Endothelial cell of umbilical vein (primary cell): Measurements from ENCODE around the gene ACOT13. TPM values are rescaled to one million over a fixed set of nuclear protein-coding genes. Genes with fewer than 3 reads are reported as not detected.

Experiments used
- BruUV-seq: library from RNA; stranded (reverse); fragments of 400-500 nt; replicated peaks from 2 replicates; lab custom pipeline; 2021; lab: Mats Ljungman, UMichigan
- CTCF ChIA-PET: fragments of 300-600, 350-600 bp; sonication (Branson Sonifier 250); formaldehyde crosslinking; loops from one replicate; lab custom pipeline; 2021; ENCODE audit warnings: antibody characterized with exemption, inconsistent platforms; lab: Charles Lee
- POLR2A ChIA-PET: fragments of 300-600, 350-600 bp; sonication (Branson Sonifier 250); formaldehyde crosslinking; loops from one replicate; lab custom pipeline; 2021; ENCODE audit warnings: antibody characterized with exemption, inconsistent platforms; lab: Charles Lee
- DNase-seq: peaks from one replicate; pipeline ENCODE4 v3.0.0-alpha.2; 2011; ENCODE audit warnings: low read depth, low spot score
- FAIRE-seq: peaks from 2 replicates; lab custom pipeline; 2011; peaks lifted over from hg19 to GRCh38; lab: Jason Lieb, UNC
- H2AFZ ChIP-seq: 2 replicates; pipeline ENCODE4 v1.6.0; 2012; ENCODE audit warnings: low read depth, low read length, control low read depth, inconsistent platforms
- H3K27ac ChIP-seq: 2 replicates; pipeline ENCODE4 v1.5.1; 2011; ENCODE audit warnings: low read depth, mild to moderate bottlenecking, control low read depth, low read length, moderate library complexity; ENCODE audit not compliant: insufficient read depth
- H3K27me3 ChIP-seq, 2 experiments: 2 replicates each; pipeline versions ENCODE4 v1.6.0 to v1.6.1; 2011; ENCODE audit warnings: low read length in 2 of 2, mixed read lengths in 1 of 2; ENCODE audit not compliant: control insufficient read depth in 2 of 2, insufficient read depth in 2 of 2
- H3K36me3 ChIP-seq, 2 experiments: 2 replicates in 1 of 2; 3 replicates in 1 of 2; pipeline ENCODE4 v1.5.1; 2011; ENCODE audit warnings: low read length in 2 of 2, mild to moderate bottlenecking in 1 of 2, moderate library complexity in 1 of 2; ENCODE audit not compliant: control insufficient read depth in 2 of 2, insufficient read depth in 2 of 2; ENCODE audit errors: extremely low read depth in 1 of 2
- H3K4me1 ChIP-seq: 3 replicates; pipeline ENCODE4 v1.5.1; 2011; ENCODE audit warnings: mild to moderate bottlenecking, low read length; ENCODE audit not compliant: control insufficient read depth, insufficient read depth; ENCODE audit errors: extremely low read depth
- H3K4me2 ChIP-seq: 2 replicates; pipeline ENCODE4 v1.6.1; 2011; ENCODE audit warnings: low read length, control low read depth, mixed read lengths; ENCODE audit not compliant: insufficient read depth
- H3K4me3 ChIP-seq, 3 experiments: fragments of 200-600 bp in 1 of 3; sonication (generic), shearing (Covaris generic) in 1 of 3; replicated peaks in 1 of 3; 2 replicates each; pipeline ENCODE4 v1.5.1; 2011 to 2016; ENCODE audit warnings: control low read depth in 3 of 3, low read length in 3 of 3, mild to moderate bottlenecking in 2 of 3, inconsistent platforms in 1 of 3, low read depth in 1 of 3, moderate library complexity in 1 of 3; ENCODE audit not compliant: insufficient read depth in 1 of 3
- H3K79me2 ChIP-seq: 2 replicates; pipeline ENCODE4 v1.6.0; 2012; ENCODE audit warnings: low read length, inconsistent platforms; ENCODE audit not compliant: control insufficient read depth, insufficient read depth
- H3K9ac ChIP-seq: replicated peaks from 2 replicates; pipeline ENCODE3; 2011; ENCODE audit warnings: low read length, control low read depth; ENCODE audit not compliant: insufficient read depth; ENCODE audit errors: extremely low read depth
- H3K9me1 ChIP-seq: replicated peaks from 3 replicates; pipeline ENCODE4 v1.6.0; 2011; ENCODE audit warnings: mild to moderate bottlenecking, low read length; ENCODE audit not compliant: control insufficient read depth, insufficient read depth; ENCODE audit errors: extremely low read depth
- H3K9me3 ChIP-seq: replicated peaks from 2 replicates; pipeline ENCODE4 v1.5.1; 2012; ENCODE audit warnings: low read length, inconsistent platforms; ENCODE audit not compliant: control insufficient read depth, insufficient read depth
- H4K20me1 ChIP-seq: replicated peaks from 2 replicates; pipeline ENCODE3; 2011; ENCODE audit warnings: mild to moderate bottlenecking, low read length; ENCODE audit not compliant: control insufficient read depth, insufficient read depth; ENCODE audit errors: extremely low read depth
- CTCF ChIP-seq, 2 donors: IDR thresholded peaks; 1 replicate in 1 of 2; 2 replicates in 1 of 2; pipeline ENCODE4 v1.5.1; 2011; ENCODE audit warnings: low read length in 2 of 2, mild to moderate bottlenecking in 2 of 2, moderate library complexity in 2 of 2, control low read depth in 1 of 2, inconsistent platforms in 1 of 2, low read depth in 1 of 2; ENCODE audit not compliant: insufficient read depth in 1 of 2; ENCODE audit errors: extremely low read depth in 1 of 2
- EZH2 ChIP-seq: IDR thresholded peaks from 2 replicates; pipeline ENCODE4 v1.6.1; 2012; ENCODE audit warnings: borderline replicate concordance, low read depth, mild to moderate bottlenecking, moderate library complexity, low read length, inconsistent platforms; ENCODE audit not compliant: severe bottlenecking
- FOS ChIP-seq: IDR thresholded peaks from 2 replicates; pipeline ENCODE4 v1.6.1; 2011; ENCODE audit warnings: mild to moderate bottlenecking, low read length, moderate library complexity, borderline replicate concordance; ENCODE audit not compliant: insufficient read depth
- GATA2 ChIP-seq: IDR thresholded peaks from 2 replicates; pipeline ENCODE4 v1.7.0; 2011; ENCODE audit warnings: low read depth, mild to moderate bottlenecking, moderate library complexity, mixed read lengths, low read length; ENCODE audit not compliant: insufficient read length, insufficient read depth
- JUN ChIP-seq: IDR thresholded peaks from 2 replicates; pipeline ENCODE4 v1.6.1; 2011; ENCODE audit warnings: borderline replicate concordance, low read depth; ENCODE audit not compliant: insufficient read length, insufficient read depth
- MAX ChIP-seq: IDR thresholded peaks from 2 replicates; pipeline ENCODE4 v1.6.1; 2011; ENCODE audit not compliant: insufficient read depth, insufficient read length
- MYC ChIP-seq: IDR thresholded peaks from one replicate; pipeline ENCODE4 v1.6.1; 2011; ENCODE audit warnings: mild to moderate bottlenecking, low read depth, low read length
- POLR2A ChIP-seq: IDR thresholded peaks from 2 replicates; pipeline ENCODE4 v1.6.1; 2012; ENCODE audit warnings: low read depth, mild to moderate bottlenecking, control low read depth, low read length
- POLR2AphosphoS5 ChIP-seq: IDR thresholded peaks from 2 replicates; pipeline ENCODE4 v1.6.1; 2012; ENCODE audit warnings: low read depth, mild to moderate bottlenecking, control low read depth, low read length, moderate library complexity; ENCODE audit not compliant: insufficient read depth
- dilution Hi-C: fragments of 300-500 bp; cut with MboI; formaldehyde crosslinking; loops from one replicate; pipeline ENCODE4 v1.15.0; 2019; ENCODE audit warnings: low sequenced_read_pairs; ENCODE audit not compliant: extremely low pct_ligation_motif_present
- intact Hi-C: fragments of 100-400 bp; cut with micrococcal nuclease; formaldehyde crosslinking; loops from one replicate; pipeline ENCODE4 v1.10.0; 2022
- polyA plus RNA-seq, 4 experiments: library from polyadenylated mRNA; depleted of rRNA in 3 of 4; stranded (reverse) in 3 of 4; unstranded in 1 of 4; fragments of >200 nt; gene quantifications; 2 replicates each; pipeline versions ENCODE4 v1.2.1 to v1.2.3, GENCODE V29; 2011 to 2012; ENCODE audit warnings: missing spikeins in 1 of 4
- total RNA-seq: library from RNA; stranded (reverse); gene quantifications from 2 replicates; pipeline ENCODE4 v1.2.3, GENCODE V29; 2021

The ACOT13 gene
- total and polyA plus RNA-seq, 2 donors (not counting 3 experiments of a cell fraction or from before 2014, with no cell fraction given): 7.7 to 24.1 TPM

GRCh38 chr6:24742216-24742738, 75.4 kb downstream of the ACOT13 start:
- Histone ChIP-seq H3K27ac (peak overlapping the region; percentile 90), H3K4me2 (no peak overlapping the region), H3K9ac (no peak overlapping the region), H3K4me1 (peaks cover 16% of the 10 kb centered on the region), H3K36me3 (no peaks in the 10 kb centered on the region), H3K4me3 (no peak overlapping the region), H3K79me2 (no peaks in the 10 kb centered on the region), H3K27me3 (no peaks in the 10 kb centered on the region), H2AFZ (peak overlapping the region; percentile 52), H3K9me1 (no peaks in the 10 kb centered on the region), H4K20me1 (no peaks in the 10 kb centered on the region), H3K9me3 (no peaks in the 10 kb centered on the region)
- CTCF ChIA-PET: interaction anchor here (0.9 to 2.6 kb wide), 9 partner anchors 13 to 275 kb away, joined by 3 to 14 read pairs (median 5); partner anchors contain the start of gene C6orf62
- POLR2A ChIA-PET: interaction anchor here (1.3 to 1.6 kb wide), 2 partner anchors 21 to 23 kb away, joined by 17 to 18 read pairs; partner anchors contain the start of gene C6orf62
- no TSS peak for BruUV-seq
- DNase-seq: no peak
- FAIRE-seq: no peak
- TF ChIP-seq JUN (no peak), GATA2 (no peak), FOS (no peak), EZH2 (no peak), POLR2AphosphoS5 (no peak), CTCF (IDR thresholded peaks at IDR 0.05; ENCODE audit: extremely low read depth in 1 of 2, insufficient read depth in 1 of 2, low read depth in 1 of 2, low read length in 2 of 2) (no peak), POLR2A (no peak), MYC (no peak), MAX (no peak)
- dilution Hi-C loops: no loop called here
- intact Hi-C loops: no loop called here
